Loucy (cell line): ENCODE results near the gene VPS13A.

ENCODE experiments used
- EZH2phosphoT487 ChIP-seq: fragments of 200-600 bp; IDR thresholded peaks from 2 replicates; pipeline ENCODE4 v1.6.1; 2018; ENCODE audit warnings: antibody characterized with exemption, mild to moderate bottlenecking, moderate library complexity, borderline replicate concordance
- TF ChIP-seq, protein P1 (sequence below): fragments of 200-600 bp; sonication (generic); conservative IDR thresholded peaks from 2 replicates; pipeline ENCODE4 v1.5.1; 2014; ENCODE audit warnings: mild to moderate bottlenecking, antibody characterized with exemption, low read length

DNA sequence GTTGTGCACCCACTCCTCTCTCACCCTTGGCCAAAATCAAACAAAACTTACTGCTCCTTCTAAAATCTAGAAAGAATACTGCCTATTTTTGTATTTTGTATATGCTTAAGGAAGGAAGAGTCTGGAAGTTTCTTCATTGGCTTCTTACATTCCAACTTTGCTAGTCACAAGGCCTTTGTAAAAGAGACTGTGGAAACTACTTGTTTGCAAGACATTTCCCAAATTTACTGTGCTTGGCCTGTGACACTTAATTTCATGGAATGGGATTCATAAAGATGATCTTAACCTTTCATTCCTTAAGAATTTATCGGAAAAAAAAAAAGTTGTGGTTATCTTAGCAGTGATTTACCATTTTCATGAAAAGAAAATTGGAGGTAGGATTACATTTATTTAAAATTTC is 208.9 kb downstream of the VPS13A start:
- TF ChIP-seq, protein P1, sequence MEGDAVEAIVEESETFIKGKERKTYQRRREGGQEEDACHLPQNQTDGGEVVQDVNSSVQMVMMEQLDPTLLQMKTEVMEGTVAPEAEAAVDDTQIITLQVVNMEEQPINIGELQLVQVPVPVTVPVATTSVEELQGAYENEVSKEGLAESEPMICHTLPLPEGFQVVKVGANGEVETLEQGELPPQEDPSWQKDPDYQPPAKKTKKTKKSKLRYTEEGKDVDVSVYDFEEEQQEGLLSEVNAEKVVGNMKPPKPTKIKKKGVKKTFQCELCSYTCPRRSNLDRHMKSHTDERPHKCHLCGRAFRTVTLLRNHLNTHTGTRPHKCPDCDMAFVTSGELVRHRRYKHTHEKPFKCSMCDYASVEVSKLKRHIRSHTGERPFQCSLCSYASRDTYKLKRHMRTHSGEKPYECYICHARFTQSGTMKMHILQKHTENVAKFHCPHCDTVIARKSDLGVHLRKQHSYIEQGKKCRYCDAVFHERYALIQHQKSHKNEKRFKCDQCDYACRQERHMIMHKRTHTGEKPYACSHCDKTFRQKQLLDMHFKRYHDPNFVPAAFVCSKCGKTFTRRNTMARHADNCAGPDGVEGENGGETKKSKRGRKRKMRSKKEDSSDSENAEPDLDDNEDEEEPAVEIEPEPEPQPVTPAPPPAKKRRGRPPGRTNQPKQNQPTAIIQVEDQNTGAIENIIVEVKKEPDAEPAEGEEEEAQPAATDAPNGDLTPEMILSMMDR, result no peak
- no peak for TF ChIP-seq EZH2phosphoT487
